ENCODE data around the gene GPT2.

The GPT2 gene

GRCh38 chr16:46854846-46855245 lies 29.3 kb upstream of the GPT2 start:
- in situ Hi-C loops (cut with HindIII; ENCODE audit: low sequenced_read_pairs), result no loop called here

GRCh38 chr16:46855389-46855788 lies 28.8 kb upstream of the GPT2 start:
- TF ChIP-seq CTCF (IDR thresholded peaks at IDR 0.05; ENCODE audit: low read depth, low read length, missing control alignments), result no peak

More at GRCh38 chr16:46854846-46855245, 29.3 kb upstream of the GPT2 start:
- no peak overlapping the region for H3K4me3 ChIP-seq (ENCODE audit: low read depth, low read length)
- no peak for DNase-seq (ENCODE audit: low read depth)
- TF ChIP-seq CTCF (IDR thresholded peaks at IDR 0.05; ENCODE audit: low read depth, low read length, missing control alignments), result no peak

GRCh38 chr16:46857368-46857945 lies 26.7 kb upstream of the GPT2 start:
- peak; percentile 55 for TF ChIP-seq CTCF (IDR thresholded peaks at IDR 0.05; ENCODE audit: low read depth, low read length, missing control alignments)
- peak; percentile 34 for DNase-seq (ENCODE audit: low read depth)
- in situ Hi-C loops (cut with HindIII; ENCODE audit: low sequenced_read_pairs), result no loop called here
- no peak overlapping the region for H3K4me3 ChIP-seq (ENCODE audit: low read depth, low read length)

More at GRCh38 chr16:46855389-46855788, 28.8 kb upstream of the GPT2 start:
- DNase-seq (ENCODE audit: low read depth), result no peak
- no peak overlapping the region for H3K4me3 ChIP-seq (ENCODE audit: low read depth, low read length)
- in situ Hi-C loops (cut with HindIII; ENCODE audit: low sequenced_read_pairs), result no loop called here

- no peak for DNase-seq (ENCODE audit: low read depth)
- in situ Hi-C loops (cut with HindIII; ENCODE audit: low sequenced_read_pairs), result no loop called here
- no peak overlapping the region for H3K4me3 ChIP-seq (ENCODE audit: low read depth, low read length)
- no peak for TF ChIP-seq CTCF (IDR thresholded peaks at IDR 0.05; ENCODE audit: low read depth, low read length, missing control alignments)
Measured at GRCh38 chr16:46858151-46858550, 26.0 kb upstream of the GPT2 start.

GRCh38 chr16:46859719-46860152 lies 24.4 kb upstream of the GPT2 start:
- TF ChIP-seq CTCF (IDR thresholded peaks at IDR 0.05; ENCODE audit: low read depth, low read length, missing control alignments), result no peak
- in situ Hi-C loops (cut with HindIII; ENCODE audit: low sequenced_read_pairs), result loop anchor here (10.0 kb wide), 1 partner anchor 95 kb away; no protein-coding TSS in a partner anchor
- H3K4me3 ChIP-seq (ENCODE audit: low read depth, low read length), result no peak overlapping the region
- DNase-seq (ENCODE audit: low read depth), result no peak

GRCh38 chr16:46862555-46863447 lies 21.4 kb upstream of the GPT2 start:
- in situ Hi-C loops (cut with HindIII; ENCODE audit: low sequenced_read_pairs), result loop anchor here (10.0 kb wide), 1 partner anchor 92 kb away; no protein-coding TSS in a partner anchor
- DNase-seq (ENCODE audit: low read depth), result no peak
- TF ChIP-seq CTCF (IDR thresholded peaks at IDR 0.05; ENCODE audit: low read depth, low read length, missing control alignments), result no peak
- H3K4me3 ChIP-seq (ENCODE audit: low read depth, low read length), result no peak overlapping the region

Data from astrocyte of the cerebellum (primary cell).